ENCODE data around the gene MYO5B. TPM values are rescaled to one million over a fixed set of nuclear protein-coding genes. Genes with fewer than 3 reads are reported as not detected.

MYO5B gene
- total and polyA plus RNA-seq, 10 of the 15 experiments (the other 5 are each of a cell fraction or from before 2014, with no cell fraction given): 2.5 to 4.5 (median 3.3) TPM

GRCh38 chr18:50096766-50097435 lies 98.0 kb downstream of the MYO5B start (continued):
- TF ChIP-seq ZNF217 (IDR thresholded peaks at IDR 0.05) (no peak), ZBTB11 (CRISPR knock-in tag; IDR thresholded peaks at IDR 0.05) (no peak), ZBTB4 (CRISPR knock-in tag; IDR thresholded peaks at IDR 0.05) (no peak), ZBTB33 (IDR thresholded peaks at IDR 0.05) (no peak), TCF7 (IDR thresholded peaks at IDR 0.05; ENCODE audit: borderline replicate concordance) (no peak), JUNB (IDR thresholded peaks at IDR 0.05) (no peak)
